Spleen (tissue), 3 donors: ENCODE results near the gene LGI2.

ENCODE experiments used
- POLR2A ChIP-seq, 3 donors: fragments of 450-650 bp; IDR thresholded peaks; one replicate each; pipeline ENCODE4 v1.5.1; 2017; ENCODE audit warnings: antibody characterized with exemption in 3 of 3, mild to moderate bottlenecking in 1 of 3
- POLR2AphosphoS5 ChIP-seq, 3 donors: sonication (generic); formaldehyde crosslinking; IDR thresholded peaks; one replicate each; pipeline ENCODE4 v1.5.1; 2017; ENCODE audit warnings: antibody characterized with exemption in 3 of 3

DNA sequence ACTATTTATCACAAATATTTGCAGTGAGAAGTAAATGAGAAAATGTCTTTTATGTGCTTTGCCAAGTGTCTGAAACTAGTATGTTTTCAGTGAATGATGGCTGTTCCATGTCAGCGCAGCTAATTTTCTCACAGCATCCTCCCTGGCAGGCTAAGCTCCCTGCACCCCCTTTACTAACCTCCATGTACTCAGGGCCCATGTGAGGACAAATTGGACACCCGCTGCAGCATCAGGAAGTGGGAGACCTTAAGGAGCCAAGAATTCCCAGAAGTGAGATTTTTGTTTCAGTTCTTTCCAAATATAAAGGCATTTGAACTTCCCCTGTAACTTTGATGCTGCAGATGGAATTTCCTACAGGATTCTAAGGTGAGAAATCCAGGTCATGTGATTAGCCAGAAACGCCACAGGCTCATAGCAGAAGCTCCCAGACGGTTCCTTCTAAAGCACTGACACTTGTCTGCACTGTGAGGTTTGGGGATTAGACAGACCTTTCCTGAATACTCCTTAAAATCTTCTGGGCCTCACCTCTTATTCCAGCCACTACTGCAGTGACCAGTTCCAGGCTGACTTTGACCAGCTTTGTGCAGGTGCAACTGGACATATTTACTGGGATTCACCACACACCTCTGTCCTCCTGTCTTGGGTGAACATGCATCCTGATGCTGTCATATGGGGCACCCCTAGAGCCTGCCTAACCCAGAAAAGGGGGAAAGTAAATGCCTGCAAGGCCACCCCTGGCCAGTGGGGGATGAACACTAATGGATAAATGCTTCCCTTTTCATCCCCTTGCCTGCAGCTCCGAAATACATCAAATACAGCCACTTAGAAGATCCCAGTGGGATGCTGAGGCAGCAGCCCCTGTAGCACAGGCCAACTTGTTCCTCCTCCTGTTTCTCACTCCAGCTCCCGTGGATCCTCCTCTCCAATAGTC is 45.9 kb downstream of the LGI2 start:
- no peak for TF ChIP-seq POLR2A (IDR thresholded peaks at IDR 0.05)
- no peak for TF ChIP-seq POLR2AphosphoS5 (IDR thresholded peaks at IDR 0.05)
